Suppressor macrophage treated with lipopolysaccharide for 1 hour (primary cell): ENCODE results near the gene CSAG2.

Source experiments
- DNase-seq, 3 donors: peaks; one replicate each; pipeline ENCODE4 v3.0.0-alpha.2; 2020 to 2022

Gene CSAG2

DNA sequence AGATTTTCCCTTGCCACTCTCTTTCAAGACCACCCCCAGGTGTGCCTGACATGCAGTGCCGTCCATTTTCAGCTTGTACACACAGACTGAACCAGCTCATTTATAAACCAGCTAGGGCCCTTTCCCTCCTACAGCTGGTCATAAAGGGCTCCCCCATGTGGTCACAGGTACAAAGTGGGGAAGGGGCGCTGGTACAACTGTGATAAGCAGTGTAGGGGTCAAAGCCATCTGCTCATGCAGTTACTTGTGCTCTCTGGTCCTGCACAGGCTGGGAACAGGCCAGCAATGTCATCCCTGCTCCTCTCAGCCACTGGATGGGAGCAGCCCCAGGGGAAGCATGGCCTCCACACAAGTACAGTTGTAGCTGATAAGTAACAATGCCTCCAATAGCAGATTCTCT lies 50.8 kb downstream of the CSAG2 start:
- DNase-seq = no peak
